CD4-positive, alpha-beta T cell treated with Interleukin-17A for 1 hour (primary cell): Measurements from ENCODE around the gene GPD1L.

ENCODE experiments used
- DNase-seq: peaks from one replicate; pipeline ENCODE4 v3.0.0-alpha.2; 2020

GPD1L gene

DNA sequence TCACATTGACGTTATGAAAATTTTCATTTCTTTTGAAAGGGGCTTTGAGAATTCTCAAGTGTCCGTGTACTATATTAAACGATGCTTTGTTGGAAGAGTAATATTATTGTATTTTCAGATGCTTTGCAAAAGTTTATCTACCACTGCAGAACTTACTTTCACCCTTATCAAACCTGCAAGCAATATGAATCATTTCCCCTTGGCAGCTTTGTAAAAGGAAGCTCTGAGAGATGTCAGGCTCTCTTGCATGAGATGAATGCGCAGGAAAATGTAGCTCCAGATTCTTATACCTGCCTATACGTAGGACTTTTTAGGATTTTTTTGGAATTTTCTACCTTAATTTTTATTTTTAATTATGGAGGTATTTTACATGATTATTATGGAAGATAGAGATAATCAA, 34.5 kb downstream of the GPD1L start:
- no peak for DNase-seq

DNA sequence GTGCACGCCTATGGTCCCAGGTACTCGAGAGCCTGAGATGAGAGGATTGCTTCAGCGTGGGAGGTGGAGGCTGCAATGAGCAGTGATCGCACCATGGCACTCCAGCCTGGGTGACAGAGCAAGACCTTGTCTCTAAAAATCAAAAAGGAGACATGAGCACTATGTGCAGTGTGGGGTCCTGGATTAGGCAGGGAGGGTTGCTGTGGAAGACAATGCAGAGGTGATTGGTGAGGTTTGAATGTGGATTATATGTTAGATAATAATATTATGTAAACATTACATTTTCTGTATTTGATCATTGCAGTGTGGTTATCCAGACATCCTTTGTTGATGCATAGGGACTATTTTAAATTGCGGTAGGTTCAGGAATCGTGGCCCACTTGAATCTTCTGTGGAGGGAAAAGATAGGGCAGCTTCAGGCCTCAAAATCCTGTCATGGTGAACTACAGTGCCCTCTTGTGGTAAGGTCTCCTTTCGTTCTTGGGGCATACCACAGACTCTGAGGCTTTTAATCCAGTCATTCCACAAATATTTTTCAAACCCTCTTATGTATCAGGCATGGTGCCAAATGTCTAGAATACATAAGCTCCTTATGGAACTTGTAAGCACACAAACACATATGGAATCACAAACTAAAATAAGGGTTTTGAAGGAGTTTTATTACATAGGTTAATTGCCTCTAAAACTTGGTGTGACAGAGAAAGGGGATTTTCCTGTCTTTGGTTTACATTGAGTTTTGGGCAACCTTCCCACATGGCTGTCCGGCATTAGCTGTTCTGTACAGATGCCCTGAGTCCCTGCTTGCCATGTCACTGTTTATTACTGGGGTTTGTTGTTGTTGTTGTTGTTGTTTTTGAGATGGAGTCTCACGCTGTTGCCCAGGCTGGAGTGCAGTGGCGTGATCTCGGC, 37.7 kb downstream of the GPD1L start:
- DNase-seq = peak; percentile 71

DNA sequence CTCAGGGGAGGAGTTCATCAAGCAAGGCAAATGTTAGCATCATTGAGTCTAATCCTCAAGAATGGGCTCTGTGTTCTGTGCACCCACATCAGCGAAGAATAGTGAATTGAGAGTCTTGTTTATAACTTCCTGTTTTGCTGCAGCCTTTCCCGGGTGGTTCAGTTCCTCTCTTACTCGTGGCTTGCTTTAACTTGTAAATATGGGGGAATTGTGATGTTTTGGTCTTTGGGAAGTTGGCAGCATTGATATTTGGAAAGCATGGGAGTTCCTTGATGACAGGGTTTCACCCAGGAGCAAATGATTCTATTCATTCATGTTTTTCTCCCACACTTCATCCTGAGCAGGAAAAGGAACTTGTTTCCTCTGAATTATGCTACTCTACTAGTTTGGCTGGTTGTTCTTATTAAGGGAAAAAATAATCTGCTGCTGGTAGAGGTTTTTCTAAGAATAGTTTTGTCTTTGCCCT, 40.4 kb downstream of the GPD1L start:
- DNase-seq = no peak

- DNase-seq = no peak
Measured at GRCh38 chr3:32147509-32147908, 41.1 kb downstream of the GPD1L start.

- no peak for DNase-seq
Measured at GRCh38 chr3:32147933-32148332, 41.5 kb downstream of the GPD1L start.

DNA sequence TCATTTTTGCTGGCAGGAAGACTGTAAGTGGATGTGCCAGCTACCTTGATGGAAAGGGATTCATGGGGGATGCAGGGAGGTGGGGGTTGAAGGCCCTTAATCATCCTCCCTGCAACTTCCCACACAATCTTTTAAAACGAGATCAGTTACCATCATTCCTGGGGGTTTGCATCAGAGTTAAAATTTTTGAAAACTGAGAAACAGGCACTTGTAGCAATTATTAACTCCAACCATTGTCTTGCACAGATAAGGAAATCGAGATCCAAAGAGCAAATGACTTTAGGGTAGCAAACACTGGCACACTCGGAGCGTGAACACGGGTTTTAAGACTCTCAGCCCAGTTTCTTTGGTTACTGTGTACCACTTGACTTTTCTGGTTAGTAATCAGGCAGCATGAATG, 41.9 kb downstream of the GPD1L start:
- no peak for DNase-seq

DNA sequence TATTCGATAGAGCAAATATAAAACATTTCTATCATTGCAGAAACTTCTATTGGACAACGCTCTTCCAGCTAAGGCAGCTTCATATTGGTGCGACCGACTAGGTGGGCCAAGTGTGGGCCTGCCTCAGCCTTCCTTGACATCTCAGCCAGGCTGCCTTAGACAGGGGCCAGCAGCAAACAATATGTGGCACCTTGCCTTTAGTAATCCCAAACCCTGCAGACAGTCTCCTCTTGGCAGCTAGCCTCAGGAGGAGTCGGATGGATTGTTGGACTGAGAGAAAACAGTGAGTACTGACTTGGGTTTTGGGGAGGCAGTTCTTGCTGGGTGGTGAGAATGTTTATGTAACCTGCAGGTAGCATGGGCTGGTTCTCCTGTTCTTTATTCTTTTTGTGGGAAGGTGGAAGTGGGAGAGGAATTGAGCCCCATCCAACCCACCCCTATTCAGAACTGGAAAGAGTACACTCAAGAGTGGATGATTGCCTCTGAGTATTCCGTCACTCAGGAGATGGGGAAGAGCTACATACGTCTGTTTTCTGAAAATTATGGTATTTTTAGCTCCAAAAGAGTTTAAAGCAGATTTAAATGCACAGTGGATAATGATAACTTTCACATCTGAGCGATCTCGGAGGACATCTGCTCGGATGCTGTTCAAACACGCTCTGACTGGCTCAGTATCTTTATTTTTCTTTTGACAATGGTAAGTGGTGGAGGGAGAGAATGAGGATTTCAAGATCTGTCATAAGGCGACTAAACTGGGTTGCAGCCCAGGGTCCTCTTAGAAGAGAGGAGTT, 47.2 kb downstream of the GPD1L start:
- no peak for DNase-seq

- no peak for DNase-seq
Measured at GRCh38 chr3:32154205-32154579, 47.8 kb downstream of the GPD1L start.

GRCh38 chr3:32155117-32155516, 48.7 kb downstream of the GPD1L start:
- no peak for DNase-seq

DNA sequence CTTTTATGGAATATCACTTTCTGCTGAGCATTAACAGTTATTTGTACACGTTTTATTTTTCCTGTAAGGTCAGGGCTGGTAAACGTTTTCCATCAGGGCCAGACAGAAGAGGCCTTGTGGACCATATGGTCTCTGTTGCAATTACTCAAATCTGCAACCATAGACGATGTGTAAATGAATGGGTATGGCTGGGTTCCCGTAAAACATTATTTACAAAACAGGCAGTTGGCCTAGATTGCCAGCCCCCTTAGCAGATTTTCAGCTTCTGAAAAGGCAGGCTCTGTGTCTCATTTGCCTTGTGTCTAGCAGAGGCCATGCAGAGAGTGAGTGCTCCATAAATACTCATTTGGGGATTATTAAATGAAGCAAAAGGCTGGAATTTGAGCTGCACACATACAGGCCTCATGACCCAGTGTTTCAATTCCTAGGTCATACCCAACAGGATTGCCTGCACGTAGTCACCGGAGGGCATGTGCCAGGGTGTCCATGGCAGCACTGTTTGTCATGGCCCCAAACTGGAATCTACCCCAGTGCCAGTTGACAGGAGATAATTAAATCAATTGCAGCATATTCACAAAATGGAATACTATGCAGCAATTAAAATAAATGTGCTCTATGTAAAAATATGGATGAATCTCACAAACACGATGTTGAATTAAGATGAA, 51.3 kb downstream of the GPD1L start:
- DNase-seq = no peak

DNA sequence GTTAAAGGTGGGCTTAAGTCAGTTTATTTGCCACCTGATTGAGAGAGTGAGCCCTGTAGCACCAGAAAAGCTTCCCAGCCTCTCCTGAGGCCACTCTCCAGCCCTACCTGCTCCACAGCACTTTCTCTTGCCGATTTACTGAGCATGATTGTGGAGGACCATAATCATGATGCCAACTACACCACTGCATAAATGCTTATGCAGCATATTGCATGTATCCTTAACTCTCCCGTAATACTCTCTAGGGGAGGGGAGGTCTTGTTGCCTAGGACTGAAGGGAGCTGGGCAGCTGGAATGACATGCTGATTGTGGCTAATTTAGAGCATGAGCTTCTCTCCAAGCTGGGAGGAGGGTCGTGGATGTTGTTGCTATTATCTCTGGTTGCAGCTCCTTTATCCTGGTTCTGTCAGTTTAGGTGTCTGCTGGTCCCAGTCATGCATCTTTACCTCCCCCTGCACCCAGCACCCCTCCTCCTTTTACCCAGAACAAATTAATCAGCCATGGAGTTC, 54.3 kb downstream of the GPD1L start:
- DNase-seq = no peak

DNA sequence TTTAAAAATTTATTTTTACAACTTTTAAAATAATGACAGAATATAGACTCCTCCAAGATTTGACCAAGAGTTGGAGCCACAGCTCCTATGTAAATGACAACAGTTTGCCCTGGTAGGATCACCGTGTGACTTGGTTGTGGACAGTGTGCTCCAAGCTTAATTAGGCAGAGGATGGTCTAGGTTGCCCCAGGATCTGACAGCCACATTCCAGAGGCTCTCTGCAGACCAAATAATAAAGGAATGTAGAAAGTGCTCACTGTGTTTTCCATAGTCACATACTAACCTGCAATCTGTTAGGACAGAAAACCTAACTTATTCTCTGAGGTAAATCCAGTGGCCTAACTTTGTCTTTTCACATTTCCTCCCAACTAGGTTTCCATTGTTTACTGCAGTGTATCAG, 59.0 kb downstream of the GPD1L start:
- no peak for DNase-seq

GRCh38 chr3:32166654-32167053, 60.2 kb downstream of the GPD1L start:
- no peak for DNase-seq

DNA sequence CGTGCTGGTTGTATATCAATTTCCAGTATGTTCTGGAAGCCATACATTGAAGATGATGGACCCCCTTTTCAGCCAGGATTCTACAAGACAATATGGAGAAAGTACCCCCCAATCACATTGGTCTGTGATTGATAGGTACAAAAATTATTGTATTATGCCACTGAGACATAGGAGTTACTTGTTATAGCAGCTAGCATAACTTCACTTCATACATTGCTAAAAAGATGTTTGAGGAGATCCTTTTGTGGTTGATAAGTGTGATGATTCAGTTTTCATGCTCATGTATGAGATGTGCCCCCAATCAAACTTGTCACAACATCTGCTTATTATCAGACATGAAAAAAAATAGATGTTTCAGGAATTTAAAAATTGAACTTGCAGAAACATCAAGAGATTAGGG, 66.0 kb downstream of the GPD1L start:
- no peak for DNase-seq

- peak; percentile 67 for DNase-seq
Measured at GRCh38 chr3:32175607-32176197, 69.3 kb downstream of the GPD1L start.

GRCh38 chr3:32176989-32177701, 70.7 kb downstream of the GPD1L start:
- peak; percentile 84 for DNase-seq

GRCh38 chr3:32177702-32178198, 71.3 kb downstream of the GPD1L start:
- peak; percentile 69 for DNase-seq

DNA sequence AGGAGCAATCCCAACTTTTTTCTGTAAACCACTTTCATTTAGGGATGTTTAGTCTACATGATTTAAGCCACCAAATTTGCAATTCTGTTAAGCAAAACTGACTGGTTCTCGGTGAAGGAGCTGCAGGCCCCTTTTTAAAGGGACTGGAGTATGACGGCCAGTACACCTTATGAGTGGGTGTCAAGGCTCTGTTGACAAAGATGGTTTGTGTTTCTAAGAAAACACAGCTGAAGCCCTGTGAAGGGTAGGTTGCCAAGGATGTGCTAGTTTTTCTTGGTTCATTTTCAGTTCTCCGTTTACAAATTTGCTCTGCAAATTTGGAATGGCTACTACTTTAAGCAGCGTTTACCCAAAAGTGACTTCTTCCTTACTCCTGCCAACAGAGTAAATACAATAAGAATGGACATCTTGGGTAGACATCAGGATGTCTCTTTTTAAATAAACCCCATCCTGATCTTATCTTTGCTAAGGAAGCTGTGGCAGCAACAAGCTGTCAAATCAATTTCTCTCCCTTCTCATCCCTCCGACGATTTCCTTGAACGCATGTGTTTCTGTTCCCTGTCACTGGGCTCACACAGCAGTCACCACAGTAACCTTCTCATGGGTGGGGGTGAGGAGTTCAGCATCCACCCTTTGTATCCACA, 73.8 kb downstream of the GPD1L start:
- DNase-seq = no peak

GRCh38 chr3:32181365-32181764, 74.9 kb downstream of the GPD1L start:
- no peak for DNase-seq

DNA sequence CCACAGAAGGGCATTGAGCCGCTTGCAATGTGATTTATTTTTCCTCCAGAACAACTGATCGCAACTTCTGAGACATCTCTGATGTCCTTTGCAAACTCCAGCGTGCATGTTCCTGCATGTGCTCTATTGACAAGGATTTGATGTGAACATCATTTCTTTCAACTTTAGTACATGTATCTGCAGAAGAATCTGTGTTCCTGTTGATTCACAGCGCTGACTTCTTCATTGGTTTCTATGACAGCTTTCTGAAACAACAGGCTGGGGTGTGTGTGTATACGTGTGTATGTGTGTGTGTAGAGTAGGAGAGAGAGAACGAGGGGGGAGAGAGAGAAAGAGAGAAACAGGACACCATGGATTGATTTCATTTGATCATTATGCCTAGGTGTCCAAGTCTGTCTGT, 75.4 kb downstream of the GPD1L start:
- DNase-seq = no peak

DNA sequence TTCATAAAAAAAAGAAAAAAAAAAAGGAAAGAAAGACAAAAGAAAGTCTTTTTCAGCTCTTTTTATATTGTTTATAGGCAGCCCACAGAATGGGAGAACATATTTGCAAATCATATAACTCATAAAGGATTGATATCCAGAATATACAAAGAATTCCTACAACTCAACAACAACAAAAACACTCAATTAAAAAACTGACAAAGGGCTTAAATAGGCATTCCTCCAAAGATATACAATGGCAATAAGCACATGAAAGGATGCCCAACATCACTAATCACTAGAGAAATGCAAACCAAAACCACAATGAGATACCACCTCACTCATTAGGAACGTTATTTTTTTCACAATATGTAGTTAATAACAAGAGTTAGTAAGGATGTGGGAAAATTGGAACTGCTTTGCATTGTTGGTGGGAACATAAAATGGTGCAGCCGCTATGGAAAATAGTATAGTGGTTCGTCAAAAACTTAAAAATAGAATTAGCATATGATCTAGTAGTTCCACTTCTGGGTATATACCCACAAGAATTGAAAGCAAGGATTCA, 77.8 kb downstream of the GPD1L start:
- no peak for DNase-seq
